ENCODE results near the gene SYNJ1. TPM values are rescaled to one million over a fixed set of nuclear protein-coding genes. Genes with fewer than 3 reads are reported as not detected.
"Not testable (repeated sequence)": the region's sequence is repeated elsewhere in the genome, so short reads cannot be mapped to it uniquely, and the experiment has no call there.

Gene SYNJ1
- total RNA-seq, 2 donors from 2014 or later, result 11.7 to 12.5 TPM

GRCh38 chr21:32613436-32614043 lies 114.3 kb downstream of the SYNJ1 start:
- H3K27me3 ChIP-seq, result no peaks in the 10 kb centered on the region
- no peak for DNase-seq
- H3K36me3 ChIP-seq, result no peaks in the 10 kb centered on the region
- intact Hi-C loops (cut with DNase I), result no loop called here
- TF ChIP-seq, protein P1, sequence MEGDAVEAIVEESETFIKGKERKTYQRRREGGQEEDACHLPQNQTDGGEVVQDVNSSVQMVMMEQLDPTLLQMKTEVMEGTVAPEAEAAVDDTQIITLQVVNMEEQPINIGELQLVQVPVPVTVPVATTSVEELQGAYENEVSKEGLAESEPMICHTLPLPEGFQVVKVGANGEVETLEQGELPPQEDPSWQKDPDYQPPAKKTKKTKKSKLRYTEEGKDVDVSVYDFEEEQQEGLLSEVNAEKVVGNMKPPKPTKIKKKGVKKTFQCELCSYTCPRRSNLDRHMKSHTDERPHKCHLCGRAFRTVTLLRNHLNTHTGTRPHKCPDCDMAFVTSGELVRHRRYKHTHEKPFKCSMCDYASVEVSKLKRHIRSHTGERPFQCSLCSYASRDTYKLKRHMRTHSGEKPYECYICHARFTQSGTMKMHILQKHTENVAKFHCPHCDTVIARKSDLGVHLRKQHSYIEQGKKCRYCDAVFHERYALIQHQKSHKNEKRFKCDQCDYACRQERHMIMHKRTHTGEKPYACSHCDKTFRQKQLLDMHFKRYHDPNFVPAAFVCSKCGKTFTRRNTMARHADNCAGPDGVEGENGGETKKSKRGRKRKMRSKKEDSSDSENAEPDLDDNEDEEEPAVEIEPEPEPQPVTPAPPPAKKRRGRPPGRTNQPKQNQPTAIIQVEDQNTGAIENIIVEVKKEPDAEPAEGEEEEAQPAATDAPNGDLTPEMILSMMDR (IDR thresholded peaks at IDR 0.05), result no peak
- peak overlapping the region; percentile 84 for H3K27ac ChIP-seq
- peak overlapping the region; percentile 87 to 97 for H3K9ac ChIP-seq (ENCODE audit: low read depth in 2 of 2, low read length in 2 of 2)
- H3K9me3 ChIP-seq, result no peaks in the 10 kb centered on the region
- peak overlapping the region; percentile 75 for H3K4me3 ChIP-seq
- no peaks in the 10 kb centered on the region for H3K4me1 ChIP-seq

DNA sequence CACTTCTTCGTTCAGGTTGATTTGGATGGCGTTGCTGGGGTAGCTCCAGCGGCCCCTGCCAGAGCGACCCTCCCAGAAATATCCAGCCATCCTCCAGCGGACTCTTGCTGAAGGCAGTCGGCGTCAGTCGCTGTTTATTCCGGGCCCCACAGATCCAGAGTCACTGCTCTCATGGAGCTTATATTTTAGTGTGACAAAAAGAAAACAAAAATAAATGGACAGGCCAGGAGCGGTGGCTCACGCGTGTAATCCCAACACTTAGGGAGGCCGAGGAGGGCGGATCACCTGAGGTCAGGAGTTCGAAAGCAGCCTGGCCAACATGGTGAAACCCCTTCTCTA lies 114.8 kb downstream of the SYNJ1 start:
- H3K9ac ChIP-seq (ENCODE audit: low read depth in 2 of 2, low read length in 2 of 2), result peak overlapping the region; percentile 87 to 97
- intact Hi-C loops (cut with DNase I), result no loop called here
- H3K4me1 ChIP-seq, result no peaks in the 10 kb centered on the region
- no peaks in the 10 kb centered on the region for H3K9me3 ChIP-seq
- TF ChIP-seq, protein P1 (IDR thresholded peaks at IDR 0.05), result no peak
- peak overlapping the region; percentile 75 for H3K4me3 ChIP-seq
- peak overlapping the region; percentile 84 for H3K27ac ChIP-seq
- H3K36me3 ChIP-seq, result no peaks in the 10 kb centered on the region
- DNase-seq, result no peak
- no peaks in the 10 kb centered on the region for H3K27me3 ChIP-seq

DNA sequence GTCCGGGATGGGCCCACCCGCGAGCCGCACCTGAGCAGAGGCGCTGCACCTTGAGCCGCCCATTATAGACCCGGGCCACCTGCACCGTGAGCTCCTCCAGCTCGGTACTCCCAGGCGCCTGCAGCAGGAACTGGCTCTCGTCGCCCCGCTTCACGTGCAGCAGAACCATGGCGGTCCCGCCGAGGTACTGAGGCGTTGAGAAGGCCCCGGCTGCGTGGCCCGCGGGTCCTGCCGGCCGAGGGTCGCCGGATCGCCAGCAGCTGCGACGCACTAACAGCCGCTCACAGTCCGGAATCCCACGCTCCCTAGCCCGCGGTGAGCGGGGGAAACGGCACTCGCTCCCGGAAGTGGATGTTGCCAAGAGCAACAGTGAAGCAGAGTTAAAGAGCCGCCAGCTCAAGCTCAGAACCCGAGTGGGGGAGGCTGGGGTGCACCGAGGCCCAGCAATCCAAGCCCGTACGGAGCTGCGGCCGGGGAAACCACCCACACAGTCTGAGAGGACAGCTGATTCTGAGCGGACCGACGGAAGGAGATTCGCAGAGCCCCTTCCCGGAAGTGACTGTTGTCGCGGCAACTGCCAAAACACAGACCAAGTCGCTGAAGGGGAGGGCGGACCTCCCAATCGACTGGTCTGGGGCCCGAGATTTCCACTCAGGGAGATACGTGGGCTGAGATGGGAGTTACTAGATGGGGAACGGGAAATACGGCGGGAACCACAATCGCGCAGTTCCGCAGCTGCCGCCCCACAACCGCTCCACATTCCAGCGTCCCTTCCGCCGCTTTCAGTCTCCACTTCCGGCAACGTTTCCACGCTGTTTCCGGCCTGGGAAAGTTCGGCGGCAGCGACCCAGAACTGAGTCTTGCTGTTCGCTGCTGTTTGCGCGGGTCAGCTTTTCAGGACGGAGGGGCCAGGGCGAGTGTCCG lies 115.5 kb downstream of the SYNJ1 start, which contains the start of gene CFAP298:
CFAP298 (minus strand) TSS at position 303 of the 924 bp plus-strand sequence; CDS start at position 169, 134 bp downstream.
- Histone ChIP-seq H3K4me1 (no peaks in the 10 kb centered on the region), H3K9ac (ENCODE audit: low read depth in 2 of 2, low read length in 2 of 2) (peak within 1 kb of the TSS; percentile 87 to 97), H3K9me3 (no peaks in the 10 kb centered on the region), H3K4me3 (peak within 1 kb of the TSS; percentile 75), H3K27ac (peak within 1 kb of the TSS; percentile 84), H3K27me3 (no peaks in the 10 kb centered on the region), H3K36me3 (no peaks in the 10 kb centered on the region)
- TF ChIP-seq, protein P1 (IDR thresholded peaks at IDR 0.05), result no peak
- peak; percentile 89 for DNase-seq
- intact Hi-C loops (cut with DNase I), result no loop called here

GRCh38 chr21:32611471-32611997 lies 116.3 kb downstream of the SYNJ1 start:
- H3K36me3 ChIP-seq, result no peaks in the 10 kb centered on the region
- H3K4me3 ChIP-seq, result peak overlapping the region; percentile 75
- no peaks in the 10 kb centered on the region for H3K4me1 ChIP-seq
- H3K27me3 ChIP-seq, result no peaks in the 10 kb centered on the region
- peak; percentile 48 for DNase-seq
- peak overlapping the region; percentile 87 to 97 for H3K9ac ChIP-seq (ENCODE audit: low read depth in 2 of 2, low read length in 2 of 2)
- H3K9me3 ChIP-seq, result no peaks in the 10 kb centered on the region
- H3K27ac ChIP-seq, result peak overlapping the region; percentile 84
- intact Hi-C loops (cut with DNase I), result no loop called here
- TF ChIP-seq, protein P1 (IDR thresholded peaks at IDR 0.05), result no peak

GRCh38 chr21:32610940-32611339 lies 116.9 kb downstream of the SYNJ1 start:
- H3K4me1 ChIP-seq; H3K36me3 ChIP-seq; H3K27ac ChIP-seq; H3K9ac ChIP-seq (ENCODE audit: low read depth in 2 of 2, low read length in 2 of 2); DNase-seq; intact Hi-C loops (cut with DNase I); H3K9me3 ChIP-seq; H3K27me3 ChIP-seq: not testable (repeated sequence)
- peak overlapping the region; percentile 75 for H3K4me3 ChIP-seq

Measured in colonic mucosa (tissue), 4 donors.